ENCODE measurements around the gene C1orf174.

DNA sequence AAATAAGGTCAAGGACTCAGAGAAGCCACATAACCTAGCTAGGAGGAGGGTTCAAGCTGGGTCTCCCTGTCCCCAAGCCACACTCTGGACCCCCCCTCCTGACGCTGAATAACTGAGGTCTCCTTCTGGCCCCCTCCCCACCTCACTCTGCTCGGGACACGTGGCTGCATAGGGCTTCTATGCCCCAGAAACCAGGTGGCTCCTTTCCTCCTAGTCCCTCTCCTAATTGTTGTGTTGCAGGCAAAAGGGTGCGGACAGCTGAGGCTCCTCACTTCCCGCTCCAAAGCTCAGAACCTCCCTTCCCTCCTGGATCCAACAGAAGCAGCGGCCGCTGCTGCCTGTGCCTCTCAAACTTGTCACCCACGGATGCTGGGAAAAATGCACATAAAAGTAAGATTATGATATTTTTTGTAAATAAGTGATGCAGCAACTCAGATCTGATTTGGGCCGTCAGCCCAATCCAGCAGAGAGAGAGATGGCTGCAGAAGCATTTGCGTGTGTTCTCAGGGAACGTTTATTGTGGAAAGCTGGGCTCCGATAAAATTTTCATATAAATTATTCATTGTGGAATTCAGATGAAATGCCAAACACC, 40.8 kb upstream of the C1orf174 start:
- TF ChIP-seq POLR2A (IDR thresholded peaks at IDR 0.05): no peak
- TF ChIP-seq, protein P1, sequence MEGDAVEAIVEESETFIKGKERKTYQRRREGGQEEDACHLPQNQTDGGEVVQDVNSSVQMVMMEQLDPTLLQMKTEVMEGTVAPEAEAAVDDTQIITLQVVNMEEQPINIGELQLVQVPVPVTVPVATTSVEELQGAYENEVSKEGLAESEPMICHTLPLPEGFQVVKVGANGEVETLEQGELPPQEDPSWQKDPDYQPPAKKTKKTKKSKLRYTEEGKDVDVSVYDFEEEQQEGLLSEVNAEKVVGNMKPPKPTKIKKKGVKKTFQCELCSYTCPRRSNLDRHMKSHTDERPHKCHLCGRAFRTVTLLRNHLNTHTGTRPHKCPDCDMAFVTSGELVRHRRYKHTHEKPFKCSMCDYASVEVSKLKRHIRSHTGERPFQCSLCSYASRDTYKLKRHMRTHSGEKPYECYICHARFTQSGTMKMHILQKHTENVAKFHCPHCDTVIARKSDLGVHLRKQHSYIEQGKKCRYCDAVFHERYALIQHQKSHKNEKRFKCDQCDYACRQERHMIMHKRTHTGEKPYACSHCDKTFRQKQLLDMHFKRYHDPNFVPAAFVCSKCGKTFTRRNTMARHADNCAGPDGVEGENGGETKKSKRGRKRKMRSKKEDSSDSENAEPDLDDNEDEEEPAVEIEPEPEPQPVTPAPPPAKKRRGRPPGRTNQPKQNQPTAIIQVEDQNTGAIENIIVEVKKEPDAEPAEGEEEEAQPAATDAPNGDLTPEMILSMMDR (IDR thresholded peaks at IDR 0.05): no peak

Data from heart left ventricle (tissue), 13 donors.